HG02973 (cell line): ENCODE results near the gene RBM5.
"Not testable (repeated sequence)": the region's sequence is repeated elsewhere in the genome, so short reads cannot be mapped to it uniquely, and the experiment has no call there.

Experiments
- ATAC-seq: cut with Tn5 transposase; IDR thresholded peaks from one replicate; pipeline ENCODE4 v1.9.1; 2021; ENCODE audit warnings: moderate library complexity; ENCODE audit not compliant: unreplicated experiment

RBM5 gene

DNA sequence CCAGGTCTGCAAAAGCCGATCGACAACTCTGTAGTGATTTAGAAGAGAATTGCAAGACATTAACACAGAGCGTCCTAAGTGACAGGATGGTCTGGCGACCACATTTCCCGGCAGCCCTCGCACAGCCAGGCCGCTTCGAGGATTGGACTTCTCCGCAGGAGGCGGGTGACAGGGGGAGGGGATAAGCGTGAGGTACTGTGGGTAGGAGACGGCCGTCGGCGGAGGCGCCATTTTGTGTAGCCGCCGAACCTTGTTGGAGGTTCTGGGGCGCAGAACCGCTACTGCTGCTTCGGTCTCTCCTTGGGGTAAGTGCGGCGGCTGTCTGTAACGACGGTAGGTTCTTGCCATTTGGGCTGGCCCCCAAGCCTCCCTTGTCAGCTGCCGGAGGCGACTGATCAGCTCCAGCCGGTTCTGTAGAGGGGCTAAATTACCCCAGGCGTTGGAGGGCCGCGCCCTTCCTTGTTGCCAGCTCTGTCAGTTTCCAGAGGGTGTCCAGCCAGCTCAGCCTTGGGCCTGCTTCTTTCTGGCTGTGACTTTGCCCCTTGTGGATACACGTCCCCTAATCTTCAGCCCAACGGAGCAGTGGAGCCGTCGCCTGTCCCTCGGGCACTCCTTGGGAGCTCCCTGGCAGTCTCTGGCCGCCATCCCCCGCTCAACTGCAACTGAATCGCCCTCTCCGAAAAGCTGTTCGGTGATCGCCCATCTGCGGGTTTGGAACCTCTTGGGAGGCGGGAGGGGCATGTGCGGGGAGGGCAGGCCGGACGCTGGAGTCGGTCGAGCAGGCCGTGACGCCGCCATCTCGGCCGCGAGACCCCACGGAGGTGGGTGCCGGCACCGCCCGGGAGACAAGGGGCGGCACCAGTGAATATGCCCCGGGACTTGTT, at the start of gene RBM5:
Gene RBM5 (plus strand): TSS at position 195 of the 884 bp plus-strand sequence. CDS start 1,516 bp downstream, outside the sequence.
- ATAC-seq: peak; percentile 95

DNA sequence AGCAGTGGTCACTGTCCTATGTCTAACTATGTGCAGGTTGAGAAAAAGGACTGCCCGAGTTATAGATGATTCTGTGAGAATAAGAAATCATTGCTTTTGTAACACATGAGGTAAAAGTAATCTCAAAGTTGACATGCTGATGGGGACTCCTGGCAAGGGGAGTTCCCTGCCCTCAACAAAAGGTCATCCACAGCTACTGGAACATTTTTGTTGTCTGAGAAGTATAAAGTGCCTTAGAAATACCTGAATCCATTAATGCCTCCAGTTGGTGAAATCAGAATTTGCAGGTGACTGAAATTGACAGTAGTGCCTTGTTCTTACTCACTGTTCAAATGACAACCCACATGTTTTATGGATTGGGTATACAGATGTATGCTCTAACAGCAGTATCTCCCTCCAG, 43.7 kb upstream of the RBM5 start:
- ATAC-seq: no peak

DNA sequence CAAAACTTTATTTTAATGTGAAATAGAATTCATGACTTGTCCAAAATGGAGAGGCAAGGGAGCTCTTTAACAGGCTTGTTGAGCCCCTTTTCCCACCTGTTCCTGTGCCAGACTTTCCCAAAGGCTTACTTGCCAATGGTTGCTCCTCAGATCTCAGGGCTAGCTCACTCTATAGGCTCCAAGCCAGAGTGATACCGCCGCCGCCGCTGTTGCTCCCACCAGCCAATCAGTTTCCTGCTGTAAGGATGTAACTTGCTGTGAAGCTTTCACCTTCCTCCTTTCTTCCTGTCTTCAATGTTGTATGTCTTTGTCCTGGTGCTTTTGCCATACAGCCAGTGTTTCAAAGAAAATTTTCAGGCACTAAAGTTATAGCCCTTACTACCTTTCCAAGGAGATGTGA, 41.3 kb upstream of the RBM5 start:
- ATAC-seq: no peak

DNA sequence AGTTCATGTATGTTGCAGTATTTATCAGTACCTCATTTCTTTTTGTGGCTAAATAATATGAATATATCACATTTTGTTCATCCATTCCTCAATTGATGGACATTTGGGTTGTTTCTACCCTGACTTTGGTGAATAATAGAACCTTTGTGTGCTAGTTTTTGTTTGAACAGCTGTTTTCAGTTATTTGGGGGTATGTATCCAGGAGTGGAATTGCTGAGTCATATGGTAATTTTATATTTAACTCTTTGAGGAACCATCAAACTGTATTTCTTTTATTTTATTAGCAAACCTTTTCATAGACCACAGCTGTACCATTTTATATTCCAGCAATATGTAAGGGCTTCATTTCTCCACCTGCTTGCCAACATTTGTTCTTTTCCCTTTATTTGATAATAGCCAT, 38.4 kb upstream of the RBM5 start:
- ATAC-seq: no peak

DNA sequence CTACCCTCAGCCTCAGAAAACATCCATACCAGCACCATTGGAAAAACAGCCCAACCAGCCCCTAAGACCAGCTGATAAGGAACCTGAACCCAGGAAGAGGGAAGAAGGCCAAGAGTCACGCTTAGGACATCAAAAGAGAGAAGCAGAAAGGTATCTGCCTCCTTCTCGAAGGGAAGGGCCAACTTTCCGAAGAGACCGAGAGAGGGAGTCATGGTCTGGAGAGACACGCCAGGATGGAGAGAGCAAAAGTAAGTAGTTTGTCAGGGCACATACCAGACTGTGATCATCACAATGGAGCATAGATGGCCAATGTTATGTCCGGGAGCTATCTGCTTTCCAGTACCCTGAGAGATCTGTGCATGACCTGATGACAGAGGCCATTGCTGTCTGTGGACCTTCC, 31.0 kb upstream of the RBM5 start:
- no peak for ATAC-seq

DNA sequence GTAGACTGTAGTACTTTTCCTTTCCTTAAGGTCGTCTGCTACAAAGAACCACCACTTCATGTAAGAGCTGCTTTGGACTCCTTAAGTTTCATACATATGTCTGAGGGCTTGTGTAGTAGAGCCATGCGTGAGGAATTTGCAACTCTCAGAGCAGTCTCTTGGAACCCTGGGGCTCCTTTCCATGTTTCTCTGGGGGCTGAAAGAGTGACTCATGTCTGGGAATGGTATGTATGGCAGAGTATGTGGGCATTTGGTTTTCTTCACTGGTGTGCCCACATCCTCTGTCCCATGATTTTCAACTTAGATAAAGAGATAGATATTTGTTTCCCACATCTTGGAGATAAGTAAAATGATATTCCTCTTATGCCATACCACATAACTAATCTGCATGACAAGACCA, 20.6 kb upstream of the RBM5 start:
- ATAC-seq: no peak

DNA sequence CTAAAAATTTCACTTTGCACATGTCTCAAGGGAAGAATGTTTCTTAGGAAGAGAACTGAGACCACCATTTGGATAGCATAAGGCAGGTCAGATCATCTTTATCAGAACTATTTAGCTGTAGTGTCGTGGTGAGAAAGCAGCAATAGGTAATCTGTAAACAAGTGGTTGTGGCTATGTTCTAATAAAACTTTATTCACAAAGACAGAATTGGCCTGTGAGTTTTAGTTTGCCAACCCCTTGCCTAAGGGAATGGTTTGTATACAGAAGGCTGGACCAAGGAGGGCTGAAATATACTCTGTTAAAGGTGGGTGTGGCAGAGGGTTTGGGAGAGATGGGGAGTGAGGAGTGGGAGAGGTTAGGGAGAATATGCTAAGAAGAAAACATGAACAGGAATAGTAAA, 10.6 kb upstream of the RBM5 start:
- no peak for ATAC-seq

DNA sequence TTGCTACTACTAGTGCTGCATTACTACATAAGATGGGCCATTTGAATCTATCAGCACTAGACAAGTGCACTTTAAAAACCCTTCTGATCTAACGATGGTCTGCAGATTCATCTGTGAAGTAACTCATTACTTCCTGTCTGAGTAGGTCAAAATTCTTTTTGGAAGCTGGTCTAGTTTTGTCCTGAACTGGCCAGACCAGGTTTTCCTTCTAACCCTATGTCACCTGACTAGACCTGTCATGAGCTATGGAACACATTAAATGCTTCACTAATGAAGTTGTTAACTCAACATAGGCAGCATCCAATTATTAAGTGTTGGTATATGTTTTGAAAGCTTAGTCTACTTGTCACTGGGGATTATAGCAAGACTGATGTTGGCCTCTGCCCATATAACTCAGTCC, 10.1 kb upstream of the RBM5 start:
- ATAC-seq: no peak

DNA sequence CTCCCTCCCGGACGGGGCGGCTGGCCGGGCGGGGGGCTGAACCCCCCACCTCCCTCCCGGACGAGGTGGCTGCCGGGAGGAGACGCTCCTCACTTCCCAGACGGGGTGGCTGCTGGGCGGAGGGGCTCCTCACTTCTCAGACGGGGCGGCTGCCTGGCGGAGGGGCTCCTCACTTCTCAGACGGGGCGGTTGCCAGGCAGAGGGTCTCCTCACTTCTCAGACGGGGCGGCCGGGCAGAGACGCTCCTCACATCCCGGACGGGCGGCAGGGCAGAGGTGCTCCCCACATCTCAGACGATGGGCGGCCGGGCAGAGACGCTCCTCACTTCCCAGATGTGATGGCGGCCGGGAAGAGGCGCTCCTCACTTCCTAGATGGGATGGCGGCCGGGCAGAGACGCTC, 3.8 kb upstream of the RBM5 start:
- not testable (repeated sequence) for ATAC-seq

DNA sequence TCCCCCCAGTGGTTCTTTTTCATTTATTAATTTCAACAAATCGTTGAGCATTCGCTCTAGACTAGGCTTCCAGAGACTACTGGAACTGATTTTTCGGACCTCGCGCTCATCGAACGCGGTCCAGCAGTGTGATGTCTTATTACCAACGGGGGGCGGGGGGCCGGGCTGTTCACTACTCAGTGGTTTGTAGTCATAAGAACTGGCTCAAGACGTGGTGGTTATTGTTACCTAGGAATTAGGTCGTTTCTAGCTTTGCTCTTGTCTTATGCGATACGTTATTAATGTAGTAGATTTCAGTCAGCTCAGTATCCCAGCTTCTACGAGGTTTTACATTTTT, 858 bp downstream of the RBM5 start:
- peak; percentile 10 for ATAC-seq

DNA sequence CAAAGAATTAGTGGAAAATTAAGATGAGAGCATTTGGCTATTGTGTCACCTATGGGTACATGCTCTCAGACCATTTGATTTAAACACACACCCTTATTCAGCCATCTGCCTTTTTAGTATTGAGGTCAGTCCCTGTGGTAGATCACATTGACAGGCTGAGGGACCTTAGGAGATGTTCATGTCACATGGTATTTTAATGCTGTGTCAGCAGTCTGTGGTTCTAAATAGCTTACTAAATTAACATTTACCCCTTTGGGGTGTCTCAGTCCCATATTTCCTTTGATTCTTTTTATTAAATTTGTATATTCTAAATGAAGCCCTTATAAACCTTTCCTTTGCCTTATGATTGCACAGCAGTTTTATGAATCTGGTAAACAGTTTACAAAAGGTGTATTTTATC, 2.3 kb downstream of the RBM5 start:
- ATAC-seq: no peak

DNA sequence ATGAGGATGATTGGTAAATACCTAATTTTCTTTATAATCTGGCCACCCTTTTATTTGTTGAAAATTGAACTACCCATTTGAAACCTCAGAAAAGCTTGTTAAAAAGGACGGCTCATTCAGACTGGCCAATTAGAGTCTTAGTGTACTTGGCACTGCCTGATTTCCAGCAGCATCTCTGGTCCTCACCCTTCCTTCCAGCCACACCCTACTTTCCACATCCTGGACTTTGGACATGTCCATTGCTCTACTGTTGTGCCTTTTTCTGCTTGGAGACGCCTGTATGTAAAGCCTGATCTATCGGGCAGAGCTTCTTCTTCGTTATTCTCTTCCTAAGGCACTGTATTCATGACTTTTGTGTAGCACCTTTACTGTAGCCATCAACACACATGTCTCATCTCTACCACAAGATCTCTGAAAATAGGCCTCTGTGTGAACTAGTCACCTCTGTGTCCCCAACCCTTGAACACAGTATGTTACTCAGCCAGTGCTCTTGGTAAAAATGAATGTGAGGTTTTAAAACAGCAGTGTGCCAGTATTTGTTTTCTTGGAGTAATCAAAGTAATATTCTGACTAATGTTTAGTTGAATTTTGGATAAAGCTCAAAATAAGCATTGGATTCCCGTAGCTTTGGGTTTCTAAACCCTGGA, 6.8 kb downstream of the RBM5 start:
- ATAC-seq: no peak

DNA sequence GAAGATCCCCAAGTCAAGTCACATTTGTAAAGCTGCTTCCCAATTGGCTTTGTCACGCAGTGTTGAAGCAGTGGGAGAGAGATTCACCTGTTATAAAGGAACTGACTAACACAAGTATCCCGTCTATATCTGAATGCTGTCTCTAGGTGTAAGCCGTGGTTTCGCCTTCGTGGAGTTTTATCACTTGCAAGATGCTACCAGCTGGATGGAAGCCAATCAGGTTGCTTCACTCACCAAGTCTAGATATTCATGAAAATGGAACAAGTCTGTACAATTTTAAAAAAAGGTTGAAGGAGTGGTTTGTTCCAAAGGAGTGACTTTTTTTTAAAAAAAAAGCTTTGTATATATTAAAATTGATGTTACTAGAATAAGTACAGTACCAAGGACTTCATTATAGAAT, 11.7 kb downstream of the RBM5 start:
- ATAC-seq: no peak

DNA sequence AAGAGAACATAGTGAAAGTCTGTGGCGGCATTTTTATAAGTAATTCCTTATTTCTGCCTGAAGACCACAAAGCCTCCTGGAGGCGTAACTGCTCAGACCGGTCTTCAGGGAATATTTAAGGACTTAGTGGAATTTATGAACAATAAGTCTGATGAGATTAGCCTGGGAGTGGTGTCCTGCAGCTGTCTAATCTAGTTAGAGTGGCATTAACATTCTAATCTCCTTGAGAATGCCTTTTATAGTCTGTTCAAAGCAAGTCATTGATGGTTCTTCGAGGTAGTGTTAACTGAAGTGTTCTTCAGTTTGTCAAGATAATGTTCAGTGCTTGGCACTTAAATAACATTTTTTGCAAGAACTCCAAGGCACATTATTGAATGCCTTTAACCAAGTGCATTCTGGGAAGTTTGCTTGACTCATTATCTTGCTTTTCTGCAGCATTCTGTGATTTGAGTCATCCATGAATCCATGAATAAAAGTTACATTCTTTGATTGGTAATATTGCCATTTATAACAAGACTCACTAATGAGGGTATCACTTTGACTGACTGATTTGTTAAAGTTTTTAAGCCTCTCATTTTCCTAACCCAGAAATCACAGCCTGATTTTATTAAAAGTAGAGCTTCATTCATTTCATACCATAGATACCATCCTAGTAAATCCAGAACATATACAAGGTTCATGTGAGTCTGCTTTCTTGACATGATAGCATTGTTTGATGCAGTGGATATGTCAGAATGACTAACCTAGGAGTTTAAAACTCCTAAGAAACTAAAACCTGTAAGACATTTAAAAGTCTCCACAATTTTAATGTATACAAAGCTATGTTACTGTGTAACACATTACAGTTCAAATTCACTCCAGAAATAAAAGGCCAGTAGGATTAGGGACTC, 12.5 kb downstream of the RBM5 start:
- ATAC-seq: no peak

DNA sequence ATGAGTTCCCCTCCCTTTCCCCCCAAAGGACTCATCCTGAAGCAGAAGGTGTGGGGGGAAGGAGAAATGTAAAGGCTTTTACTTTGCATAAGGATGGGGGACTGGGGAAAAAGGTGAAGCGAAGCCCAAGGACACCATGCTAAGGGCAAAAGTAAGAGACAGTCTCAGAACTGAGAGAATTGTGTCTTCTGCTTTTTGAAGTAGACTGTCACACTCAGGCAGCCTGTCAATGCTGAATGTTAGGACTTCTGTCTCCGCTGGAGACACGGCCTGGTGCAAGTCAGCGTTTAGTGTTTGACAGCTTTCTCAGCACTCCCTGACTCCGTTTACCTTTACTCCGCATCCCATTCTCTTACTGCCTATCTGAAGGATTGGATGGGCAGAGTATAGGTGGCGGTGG, 13.8 kb downstream of the RBM5 start:
- ATAC-seq: no peak

DNA sequence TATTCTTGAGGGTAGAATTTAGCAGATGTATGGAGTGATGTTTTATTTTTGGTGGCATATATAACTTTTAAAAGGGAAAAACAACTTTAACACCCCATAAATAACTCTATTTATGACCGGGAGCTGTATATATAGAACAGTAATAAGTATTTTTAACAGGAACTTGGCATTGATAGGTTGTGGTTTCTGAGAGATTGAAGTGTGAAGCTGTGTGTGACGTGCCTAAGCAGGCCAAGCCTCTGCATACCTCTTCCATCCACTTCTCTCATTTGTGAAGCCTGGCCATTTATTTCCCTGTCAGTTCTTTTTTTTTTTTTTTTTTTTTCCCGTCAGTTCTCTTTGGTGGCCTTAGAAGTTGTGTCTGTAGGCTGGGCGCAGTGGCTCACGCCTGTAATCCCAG, 23.0 kb downstream of the RBM5 start:
- ATAC-seq: no peak

DNA sequence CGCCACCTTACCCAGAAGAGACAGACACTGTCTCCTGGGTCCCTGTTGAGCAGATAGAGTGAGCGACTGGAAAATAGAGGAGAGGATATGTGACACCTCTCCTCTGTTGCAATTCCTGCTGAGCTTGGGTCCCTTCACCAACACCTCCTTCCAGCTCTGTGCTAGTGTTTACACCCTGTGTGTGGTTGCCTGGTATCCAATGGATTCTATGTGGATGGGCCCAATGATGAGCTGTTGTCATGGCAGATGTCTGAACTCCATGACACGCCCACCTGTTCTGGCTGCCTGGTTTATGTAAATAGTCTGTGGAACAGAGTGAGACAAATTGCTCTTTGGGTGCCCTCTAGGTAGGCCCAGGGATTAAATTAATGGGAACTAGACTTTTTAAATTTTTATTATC, 23.7 kb downstream of the RBM5 start:
- no peak for ATAC-seq

DNA sequence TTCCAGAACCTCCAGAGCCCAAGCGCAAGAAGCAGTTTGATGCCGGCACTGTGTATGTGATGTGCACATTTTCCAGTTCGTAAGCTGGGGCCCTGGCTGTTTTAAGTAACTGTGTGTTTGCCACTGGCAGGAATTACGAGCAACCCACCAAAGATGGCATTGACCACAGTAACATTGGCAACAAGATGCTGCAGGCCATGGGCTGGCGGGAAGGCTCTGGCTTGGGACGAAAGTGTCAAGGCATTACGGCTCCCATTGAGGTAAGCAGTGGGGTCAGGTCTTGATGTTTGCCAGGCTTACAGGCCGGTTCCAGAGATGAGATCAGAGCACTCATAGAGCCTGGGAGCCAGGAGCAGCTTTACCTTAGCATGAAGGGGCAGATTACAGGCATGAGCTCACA, 28.4 kb downstream of the RBM5 start:
- no peak for ATAC-seq

DNA sequence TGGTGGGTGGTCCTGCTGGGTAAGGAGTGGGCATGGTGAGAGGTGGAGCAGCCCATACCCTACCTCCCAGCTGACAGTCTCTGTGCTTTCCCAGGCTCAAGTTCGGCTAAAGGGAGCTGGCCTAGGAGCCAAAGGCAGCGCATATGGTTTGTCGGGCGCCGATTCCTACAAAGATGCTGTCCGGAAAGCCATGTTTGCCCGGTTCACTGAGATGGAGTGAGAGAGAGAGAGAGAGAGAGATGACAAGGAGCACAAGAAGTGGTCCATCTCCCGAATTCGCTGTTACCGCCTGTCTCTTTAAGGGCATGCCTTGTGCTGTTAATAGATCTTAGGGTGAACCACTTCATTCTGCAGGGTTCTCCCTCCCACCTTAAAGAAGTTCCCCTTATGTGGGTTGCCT, 29.5 kb downstream of the RBM5 start:
- ATAC-seq: no peak

DNA sequence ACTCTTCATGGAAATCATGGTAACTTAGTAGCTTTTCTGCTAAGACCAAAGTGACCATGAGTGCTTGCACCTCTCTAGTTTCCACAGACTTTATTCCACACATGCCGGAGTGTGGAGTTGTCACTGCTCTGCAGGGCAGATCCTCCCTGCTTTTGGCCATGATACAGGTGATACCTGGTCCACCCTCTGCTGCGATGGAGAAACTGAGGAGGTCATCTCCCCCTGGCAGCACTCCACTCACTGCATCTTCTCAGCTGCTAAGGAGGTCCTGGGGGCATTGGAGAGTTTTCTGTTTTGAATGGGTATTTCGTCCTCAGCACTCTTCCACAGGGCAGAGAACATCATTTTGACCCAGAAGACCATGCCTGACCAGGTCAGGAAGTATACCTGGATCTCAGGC, 31.1 kb downstream of the RBM5 start:
- no peak for ATAC-seq

DNA sequence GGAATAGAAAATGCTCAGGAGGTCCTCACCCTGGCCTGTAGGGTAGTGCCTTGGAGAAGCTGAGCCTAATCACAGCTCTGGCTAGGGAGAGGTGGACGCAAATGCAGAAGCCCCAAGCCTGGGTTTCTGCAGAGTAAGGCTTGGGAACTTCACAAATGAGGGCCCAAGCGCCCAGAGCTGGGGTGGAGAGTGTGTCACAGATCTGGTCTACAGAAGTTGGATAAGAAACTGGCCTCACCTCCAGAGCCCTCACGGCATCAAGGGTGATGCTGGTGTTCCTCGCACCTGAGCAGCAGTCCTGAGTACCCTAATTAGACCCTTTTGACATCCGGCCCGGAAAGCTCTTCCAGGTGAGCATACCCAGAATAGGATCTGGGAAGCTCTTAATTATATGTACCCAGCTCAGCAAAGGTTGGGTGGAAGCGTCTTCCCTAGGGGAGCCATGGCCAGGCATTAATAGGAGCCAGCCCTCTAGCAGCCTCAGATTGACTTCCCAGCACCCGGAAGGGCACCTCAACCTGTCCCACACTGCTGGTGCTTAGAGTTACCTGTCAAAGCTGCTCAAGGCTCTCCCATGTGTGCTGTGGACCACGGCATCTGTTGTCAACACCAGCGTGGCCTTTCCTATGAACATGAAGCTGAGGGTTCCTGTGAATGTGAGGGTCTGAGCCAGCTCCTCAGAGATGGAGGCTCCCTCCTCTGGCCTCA, 31.8 kb downstream of the RBM5 start:
- no peak for ATAC-seq
